GM12801 (cell line): ENCODE data around the gene FLOT2.

ENCODE experiments used
- TF ChIP-seq, protein P1 (sequence below): IDR thresholded peaks from one replicate; pipeline ENCODE4 v1.5.1; 2011; ENCODE audit warnings: control low read depth; ENCODE audit not compliant: insufficient read length; ENCODE audit errors: extremely low read depth

FLOT2 gene, protein sequence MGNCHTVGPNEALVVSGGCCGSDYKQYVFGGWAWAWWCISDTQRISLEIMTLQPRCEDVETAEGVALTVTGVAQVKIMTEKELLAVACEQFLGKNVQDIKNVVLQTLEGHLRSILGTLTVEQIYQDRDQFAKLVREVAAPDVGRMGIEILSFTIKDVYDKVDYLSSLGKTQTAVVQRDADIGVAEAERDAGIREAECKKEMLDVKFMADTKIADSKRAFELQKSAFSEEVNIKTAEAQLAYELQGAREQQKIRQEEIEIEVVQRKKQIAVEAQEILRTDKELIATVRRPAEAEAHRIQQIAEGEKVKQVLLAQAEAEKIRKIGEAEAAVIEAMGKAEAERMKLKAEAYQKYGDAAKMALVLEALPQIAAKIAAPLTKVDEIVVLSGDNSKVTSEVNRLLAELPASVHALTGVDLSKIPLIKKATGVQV

DNA sequence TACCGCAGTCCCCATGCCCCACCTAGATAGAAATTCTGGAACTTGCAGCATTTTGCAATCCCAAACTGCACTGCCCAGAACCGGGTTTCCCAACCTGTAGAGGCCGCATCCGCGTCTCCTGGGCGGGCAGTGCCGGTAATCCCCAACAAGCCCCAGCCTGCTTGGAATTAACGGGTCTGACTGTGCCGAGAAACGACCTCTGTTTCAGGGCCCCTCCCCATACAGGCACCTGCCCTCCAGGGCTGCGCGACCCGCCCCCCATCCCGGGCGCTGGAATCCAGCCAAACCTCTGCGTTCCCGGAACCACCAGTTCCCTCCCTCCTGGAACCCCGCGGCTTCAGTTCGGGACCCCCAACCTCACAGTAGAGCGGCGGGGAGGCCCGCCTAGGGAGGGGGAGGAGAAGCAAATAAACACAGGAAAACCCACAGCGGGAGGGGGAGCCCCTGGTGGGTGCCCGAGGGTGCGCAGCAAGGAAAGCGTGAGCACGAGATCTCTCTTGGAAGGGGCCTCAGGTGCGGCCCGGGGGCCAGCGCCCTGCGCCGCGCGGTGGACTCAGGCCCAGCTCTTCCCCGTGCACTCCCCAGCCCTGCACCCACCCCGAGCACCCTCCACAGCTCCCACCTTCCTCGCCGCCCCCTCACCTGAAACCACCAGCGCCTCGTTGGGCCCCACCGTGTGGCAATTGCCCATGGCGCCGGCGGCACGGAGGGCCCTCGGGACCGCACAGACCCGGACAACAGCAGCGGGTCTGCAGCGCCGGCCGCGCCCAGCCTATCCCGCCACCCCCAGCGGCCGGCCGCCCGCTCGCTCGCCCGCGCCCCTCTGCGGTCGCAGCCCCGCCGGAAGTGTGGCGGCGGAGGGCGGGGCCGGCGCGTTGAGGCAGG is at the start of gene FLOT2:
FLOT2 (minus strand) TSS at position 850 of the 885 bp plus-strand sequence; CDS start at position 691, 159 bp downstream.
- TF ChIP-seq, protein P1, sequence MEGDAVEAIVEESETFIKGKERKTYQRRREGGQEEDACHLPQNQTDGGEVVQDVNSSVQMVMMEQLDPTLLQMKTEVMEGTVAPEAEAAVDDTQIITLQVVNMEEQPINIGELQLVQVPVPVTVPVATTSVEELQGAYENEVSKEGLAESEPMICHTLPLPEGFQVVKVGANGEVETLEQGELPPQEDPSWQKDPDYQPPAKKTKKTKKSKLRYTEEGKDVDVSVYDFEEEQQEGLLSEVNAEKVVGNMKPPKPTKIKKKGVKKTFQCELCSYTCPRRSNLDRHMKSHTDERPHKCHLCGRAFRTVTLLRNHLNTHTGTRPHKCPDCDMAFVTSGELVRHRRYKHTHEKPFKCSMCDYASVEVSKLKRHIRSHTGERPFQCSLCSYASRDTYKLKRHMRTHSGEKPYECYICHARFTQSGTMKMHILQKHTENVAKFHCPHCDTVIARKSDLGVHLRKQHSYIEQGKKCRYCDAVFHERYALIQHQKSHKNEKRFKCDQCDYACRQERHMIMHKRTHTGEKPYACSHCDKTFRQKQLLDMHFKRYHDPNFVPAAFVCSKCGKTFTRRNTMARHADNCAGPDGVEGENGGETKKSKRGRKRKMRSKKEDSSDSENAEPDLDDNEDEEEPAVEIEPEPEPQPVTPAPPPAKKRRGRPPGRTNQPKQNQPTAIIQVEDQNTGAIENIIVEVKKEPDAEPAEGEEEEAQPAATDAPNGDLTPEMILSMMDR = no peak

DNA sequence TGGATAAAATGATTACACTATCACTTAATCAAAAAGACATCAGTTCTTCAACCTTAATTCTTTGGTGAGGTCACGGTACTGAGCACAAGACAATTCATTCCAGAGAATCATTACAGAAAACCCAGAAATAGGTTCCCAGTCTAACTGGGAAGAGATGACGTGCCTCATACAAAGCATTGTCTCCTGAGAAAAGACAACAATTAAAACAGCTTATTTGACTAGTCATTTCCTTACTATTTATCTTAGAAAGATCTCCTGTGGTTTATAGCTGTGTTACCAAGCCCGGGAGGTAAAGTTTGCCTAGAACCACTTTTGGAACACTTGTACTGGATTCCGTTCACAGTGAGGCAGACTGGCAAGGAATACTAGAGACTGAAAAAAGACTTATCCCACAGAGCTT is 48.7 kb upstream of the FLOT2 start:
- TF ChIP-seq, protein P1 = no peak

DNA sequence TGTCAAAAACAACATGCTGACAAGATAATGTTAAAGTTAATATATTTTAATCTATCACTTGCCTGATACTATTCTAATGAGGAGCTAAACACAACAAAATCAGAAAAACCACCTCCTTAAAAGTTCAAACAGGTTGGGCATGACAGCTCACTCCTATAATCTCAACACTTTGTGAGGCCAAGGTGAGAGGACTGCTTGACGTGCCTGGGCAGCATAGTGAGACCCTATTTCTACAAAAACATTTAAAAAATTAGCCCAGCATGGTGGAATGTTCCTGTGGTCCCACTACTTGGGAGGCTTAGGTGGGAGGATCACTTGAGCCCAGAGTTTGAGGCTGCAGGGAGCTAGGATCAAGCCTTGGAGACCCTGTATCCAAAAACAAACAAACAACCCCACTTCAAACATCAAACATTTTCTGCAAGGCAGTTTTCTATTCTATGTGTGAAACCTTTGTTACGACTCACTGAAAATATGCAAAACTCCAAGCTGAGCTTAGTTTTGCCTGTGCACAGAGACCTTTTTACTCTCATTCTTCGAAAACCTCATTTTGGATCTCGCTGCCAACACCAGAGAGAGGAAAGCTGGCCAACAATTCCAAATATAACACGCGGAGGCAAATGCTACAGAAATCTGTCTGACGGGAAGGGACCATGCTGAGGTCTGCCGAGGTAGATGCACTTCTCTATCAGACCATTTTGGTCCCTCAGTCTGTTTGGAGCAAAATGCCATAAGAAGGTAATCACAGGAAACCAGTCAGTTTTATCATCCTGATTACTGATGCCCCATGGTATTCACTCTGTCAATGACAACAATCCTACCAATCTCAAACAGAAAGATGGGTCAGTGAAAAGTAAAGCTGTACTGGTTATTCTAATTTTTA is 47.6 kb upstream of the FLOT2 start:
- TF ChIP-seq, protein P1 = no peak

DNA sequence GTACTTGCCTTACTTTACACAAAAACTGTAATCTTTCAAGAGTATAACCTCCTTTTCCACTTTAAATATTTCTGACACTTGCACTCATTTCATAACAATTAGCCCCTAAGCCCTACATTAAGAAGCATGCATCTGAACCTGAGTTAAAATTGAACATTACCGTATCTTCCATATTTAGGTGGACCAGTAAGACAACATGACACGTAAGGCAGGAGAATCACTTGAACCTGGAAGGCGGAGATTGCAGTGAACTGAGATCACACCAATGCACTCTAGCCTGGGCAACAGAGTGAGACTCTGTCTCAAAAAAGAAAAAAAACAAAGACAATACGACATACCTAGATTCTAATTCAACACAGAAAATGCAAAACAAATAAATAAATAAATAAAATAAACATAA is 46.8 kb upstream of the FLOT2 start:
- TF ChIP-seq, protein P1 = no peak

DNA sequence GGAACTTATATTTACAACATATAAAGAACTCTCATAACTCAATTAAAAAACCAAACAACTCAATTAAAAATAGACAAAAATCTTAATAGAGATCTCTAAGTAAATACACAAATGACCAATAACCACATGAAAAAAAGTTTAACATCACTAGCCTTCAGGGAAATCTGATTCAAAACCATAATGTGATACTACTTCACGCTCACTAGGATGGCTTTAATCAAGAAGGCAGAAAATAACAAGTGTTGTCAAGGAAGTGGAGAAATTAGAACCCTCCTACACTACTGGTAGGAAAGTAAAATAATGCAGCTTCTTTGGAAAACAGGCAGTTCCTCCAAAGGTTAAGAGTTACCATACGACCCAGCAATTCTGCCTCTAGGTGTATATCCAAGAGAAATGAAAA is 45.4 kb upstream of the FLOT2 start:
- TF ChIP-seq, protein P1 = no peak

DNA sequence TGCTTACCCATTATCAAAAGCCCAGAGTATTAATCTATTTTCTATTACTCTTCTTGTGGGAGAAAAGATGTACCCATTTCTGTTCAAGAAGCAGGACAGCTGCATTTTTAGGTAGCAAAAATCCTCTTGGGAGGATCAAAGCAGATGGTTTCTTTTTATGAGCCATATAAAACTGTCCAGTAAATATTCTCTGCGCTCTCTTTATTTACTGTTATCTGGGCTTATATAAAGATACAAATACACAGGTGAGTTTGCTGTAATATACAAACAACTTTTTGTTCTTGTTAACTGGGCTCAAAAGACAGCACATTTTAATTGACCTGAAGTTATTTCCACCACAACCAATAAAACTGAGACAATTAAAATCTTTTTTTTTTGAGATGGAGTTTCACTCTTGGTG is 43.7 kb upstream of the FLOT2 start:
- TF ChIP-seq, protein P1 = no peak
